ENCODE results near the gene MAPK12.

The MAPK12 gene

DNA sequence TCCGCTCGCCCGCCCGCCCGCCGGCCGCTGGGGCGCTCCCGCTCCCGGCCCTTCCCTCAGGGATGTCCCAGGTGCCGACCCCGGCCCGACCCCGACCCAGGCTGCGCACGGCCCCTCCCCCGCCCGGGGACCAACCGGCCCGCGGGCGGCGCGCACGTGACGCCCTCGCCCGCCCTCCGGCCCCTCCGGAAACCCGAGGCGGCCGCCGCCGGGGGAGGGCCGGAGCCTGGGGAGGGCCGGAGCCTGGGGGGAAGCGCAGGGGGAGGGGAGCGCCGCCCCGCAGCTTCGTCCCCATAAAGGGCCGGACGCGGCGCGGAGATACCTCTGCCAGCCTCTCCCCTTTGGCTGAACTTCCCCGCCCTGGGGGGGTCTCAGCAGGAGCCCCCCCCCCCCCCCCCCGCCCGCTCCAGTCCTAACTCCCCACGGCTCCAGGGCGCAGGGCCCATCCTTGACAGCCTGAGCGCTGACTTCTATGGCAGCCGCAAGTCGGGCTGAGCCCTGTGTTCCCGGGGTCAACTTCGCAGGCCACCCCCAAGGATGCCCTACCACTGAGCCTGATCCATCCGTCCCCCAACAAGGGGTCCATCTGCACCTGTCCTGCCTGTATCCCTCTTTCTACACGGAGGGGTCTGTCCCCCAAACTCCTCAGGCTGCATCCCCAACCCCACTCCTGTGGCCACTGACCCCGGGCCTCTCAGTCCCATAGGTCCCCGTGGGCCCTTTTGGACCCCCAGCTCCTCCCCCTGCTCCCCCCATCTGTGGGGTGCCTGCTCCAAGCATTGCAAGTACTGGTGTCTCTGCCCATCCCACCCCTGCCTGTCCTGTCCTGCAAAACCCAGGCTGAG, at the start of gene MAPK12:
Gene MAPK12 (minus strand): TSS at position 69 of the 845 bp plus-strand sequence. CDS start 174 bp downstream, outside the sequence.
- DNase-seq (ENCODE audit: low spot score), result no peak

DNA sequence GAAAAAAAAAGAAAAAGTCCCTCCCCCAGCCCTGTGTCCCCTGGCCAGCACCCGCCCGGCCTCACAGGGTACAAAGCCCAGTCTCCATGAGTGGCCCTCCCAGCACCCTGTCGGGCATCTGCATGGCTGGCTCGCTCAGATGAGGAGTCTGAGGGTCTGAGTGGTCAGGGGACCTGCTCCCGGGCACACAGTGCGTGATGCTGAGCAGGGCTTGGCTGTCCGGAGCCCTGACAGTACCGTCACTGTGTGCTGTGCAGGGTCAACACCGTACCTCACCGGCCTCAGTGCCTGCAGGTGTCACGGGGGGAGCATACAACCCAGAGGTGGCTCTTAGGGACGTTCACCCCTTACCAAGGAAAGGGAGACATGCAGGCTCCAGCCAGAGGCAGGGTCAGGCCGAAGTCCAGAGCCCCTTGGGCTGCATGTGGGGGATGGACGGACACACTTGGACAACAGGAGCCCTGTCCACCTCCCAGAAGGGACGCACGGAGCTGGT, 49.5 kb upstream of the MAPK12 start:
- DNase-seq (ENCODE audit: low spot score), result no peak

DNA sequence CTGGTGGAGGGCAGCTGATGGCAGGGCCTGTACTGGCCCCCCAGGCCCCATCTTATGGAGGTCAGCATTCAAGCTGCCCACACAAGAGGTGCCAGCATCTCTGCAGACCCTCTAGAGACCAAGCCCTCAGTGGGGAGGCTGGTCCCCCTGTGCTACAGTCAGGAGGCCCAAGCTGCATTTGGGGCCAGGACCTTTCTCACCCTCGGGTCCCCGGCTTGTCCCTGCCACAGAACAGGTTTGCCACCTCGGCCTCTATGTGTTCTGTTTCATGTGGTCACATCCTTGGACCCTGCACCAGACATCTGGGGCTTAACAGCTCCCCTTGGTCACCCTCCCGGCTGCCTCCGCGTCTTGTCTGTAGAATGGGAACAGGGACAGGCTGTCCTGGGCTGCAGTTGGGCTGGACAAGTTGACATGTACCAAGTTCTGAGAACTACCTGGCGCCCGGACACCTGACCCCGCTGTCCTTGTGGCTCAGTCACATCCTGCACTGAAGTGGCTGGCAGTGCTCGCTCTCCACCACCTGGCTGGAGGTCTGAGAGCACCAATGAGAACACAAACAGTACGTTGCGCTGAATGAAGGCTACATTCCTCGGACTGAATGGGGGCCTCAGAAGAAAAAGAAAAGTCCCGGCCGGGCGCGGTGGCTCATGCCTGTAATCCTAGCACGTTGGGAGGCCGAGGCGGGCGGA, 48.7 kb upstream of the MAPK12 start:
- DNase-seq (ENCODE audit: low spot score), result no peak

DNA sequence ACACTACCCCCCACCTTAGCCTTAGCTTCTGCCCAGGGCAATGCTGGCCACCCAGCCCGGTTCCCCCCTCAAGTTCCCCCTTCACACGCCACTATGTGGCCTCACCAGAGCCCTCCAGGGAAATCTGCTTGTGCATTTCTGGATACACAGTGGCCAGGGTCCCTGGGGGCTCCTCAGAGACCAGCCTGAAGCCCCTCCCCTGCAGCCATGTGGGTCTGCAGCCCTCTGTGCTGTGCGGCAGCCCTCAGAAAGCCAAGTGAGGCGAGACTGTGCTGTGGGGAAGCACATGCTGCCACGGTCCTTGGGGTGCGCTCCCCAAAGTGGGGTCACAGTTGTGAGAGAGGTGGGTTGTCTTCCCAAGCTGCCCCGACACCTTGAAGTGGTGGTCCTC, 48.1 kb upstream of the MAPK12 start:
- DNase-seq (ENCODE audit: low spot score), result no peak

DNA sequence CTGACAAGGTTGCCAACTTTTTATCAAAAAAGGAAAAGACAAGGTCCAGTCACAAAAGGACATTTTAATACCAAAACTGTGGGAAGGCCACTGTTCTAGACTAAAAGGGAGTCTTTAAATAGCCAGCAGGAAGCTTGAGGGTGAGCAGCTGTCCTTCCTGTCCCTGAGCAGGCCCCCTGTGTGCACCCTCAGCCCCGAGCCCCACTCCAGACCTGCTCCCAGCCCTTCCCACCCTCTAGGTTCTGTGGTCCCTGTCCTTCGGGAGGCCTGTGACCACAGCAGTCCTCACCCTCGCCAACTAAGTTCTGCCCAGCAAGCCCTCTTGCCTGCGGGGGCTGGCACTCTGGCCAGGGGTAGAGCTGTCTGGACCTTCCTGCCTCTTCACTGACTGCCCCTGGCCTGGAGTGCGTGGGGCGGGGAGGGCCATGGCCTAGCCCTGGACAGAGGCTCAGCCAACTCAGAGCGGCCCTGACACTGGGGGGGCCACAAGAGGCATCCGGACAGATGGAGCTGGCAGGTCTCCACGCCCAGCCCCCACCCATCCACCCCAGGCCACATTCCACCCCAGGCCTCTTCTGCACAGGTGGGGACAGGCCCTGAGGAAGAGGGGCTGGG, 47.6 kb upstream of the MAPK12 start:
- DNase-seq (ENCODE audit: low spot score), result no peak

DNA sequence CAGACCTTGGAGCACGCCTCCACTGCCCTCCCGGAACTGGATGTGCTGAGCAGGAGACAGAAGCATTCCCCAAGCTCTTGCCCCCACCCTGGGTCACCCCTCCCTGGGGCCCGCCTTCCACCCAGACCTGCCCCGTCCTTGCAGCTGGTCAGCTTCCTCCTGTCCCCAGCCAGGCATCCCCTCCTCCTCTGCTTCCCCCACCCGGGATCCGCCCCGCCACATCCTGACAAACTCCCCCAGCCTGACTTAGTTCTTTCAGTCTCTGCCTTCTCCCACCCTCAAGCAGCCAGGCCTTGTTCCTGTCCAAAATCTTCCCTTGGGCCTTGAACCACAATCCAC, 47.1 kb upstream of the MAPK12 start:
- DNase-seq (ENCODE audit: low spot score), result peak; percentile 72

DNA sequence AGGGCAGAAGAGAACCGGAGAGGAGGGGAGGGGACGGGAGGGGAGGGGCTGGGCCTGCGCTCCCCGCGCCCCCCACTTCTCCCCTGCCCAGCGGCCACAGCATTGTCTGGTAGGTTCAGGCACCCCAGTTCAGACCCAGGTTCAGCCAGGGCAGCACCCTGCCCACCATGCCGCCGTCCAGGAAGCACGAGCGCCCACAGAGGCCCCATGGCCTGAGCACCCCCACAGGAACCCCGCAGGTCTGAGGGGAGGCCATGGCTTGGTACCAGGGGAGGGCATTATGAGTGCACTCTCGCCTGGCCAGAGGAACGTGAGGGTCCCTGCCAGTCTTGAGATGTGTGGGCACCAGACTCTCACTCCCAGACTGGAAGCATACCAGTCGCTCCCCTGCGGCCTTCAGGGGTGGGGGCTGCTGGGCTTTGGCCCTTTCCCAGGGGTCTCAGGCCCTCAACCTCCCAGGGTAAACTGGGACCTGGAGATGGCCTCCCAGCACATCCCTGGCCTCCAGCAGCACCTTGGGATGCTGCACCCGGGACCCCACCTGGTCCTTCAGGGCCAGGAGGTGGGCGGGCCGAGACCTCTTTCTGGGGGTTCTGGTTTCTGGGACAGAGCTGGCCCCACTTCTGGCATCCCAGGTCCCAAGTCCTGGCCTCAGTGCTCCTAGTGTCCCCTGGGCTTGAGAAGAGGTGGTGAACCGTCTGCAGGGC, 46.6 kb upstream of the MAPK12 start:
- DNase-seq (ENCODE audit: low spot score), result no peak

DNA sequence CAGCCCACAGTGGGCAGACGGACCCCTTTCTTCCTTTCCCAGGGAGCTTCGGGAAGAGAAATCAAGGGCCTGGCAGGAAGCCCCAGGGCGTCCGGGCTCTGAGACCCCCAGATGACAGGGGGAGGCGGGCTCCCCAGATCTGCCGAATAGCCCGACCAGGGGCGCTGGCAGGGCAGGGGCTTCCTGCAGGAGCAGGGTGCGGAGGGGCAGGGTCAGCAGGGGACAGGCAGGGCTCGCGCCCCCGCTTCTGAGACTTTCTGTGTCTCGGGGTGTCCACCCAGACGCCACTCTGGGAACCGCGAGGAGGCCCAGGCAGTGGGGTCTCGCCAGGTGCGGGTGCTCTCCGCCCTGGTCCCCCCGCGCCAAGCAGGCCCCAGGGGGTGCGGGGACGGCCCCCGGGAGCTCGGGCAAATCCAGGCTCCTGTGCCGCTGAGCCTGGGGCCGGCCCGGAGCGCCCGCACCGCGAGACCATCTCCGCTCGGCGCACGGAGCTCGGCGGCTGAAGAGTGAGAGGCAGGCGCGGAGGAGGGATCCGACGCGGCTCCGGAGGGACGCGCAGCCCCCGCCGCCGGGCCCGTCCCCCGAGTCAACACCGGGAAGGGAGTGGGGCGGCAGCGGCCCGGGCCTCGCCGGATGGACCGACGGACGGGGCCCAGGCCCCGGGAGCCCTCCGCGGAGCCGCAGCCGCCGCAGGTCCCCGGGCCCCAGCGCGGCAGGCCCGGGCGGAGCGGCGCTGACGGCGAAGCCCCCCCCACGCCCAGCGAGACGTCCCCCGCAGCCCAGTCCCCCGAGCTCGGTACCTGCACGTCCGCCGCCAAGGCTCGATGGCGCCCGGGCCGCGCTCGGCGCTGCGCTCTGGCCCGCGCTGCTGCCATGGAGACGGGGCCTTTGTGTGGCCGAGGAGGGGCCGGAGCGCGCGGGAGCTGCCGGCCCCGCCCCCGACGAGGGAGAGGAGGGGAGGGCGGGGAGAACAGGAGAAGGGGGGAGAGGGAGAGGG, 45.6 kb upstream of the MAPK12 start, which contains the start of gene PLXNB2:
Gene PLXNB2 (minus strand): TSS at position 894 of the 997 bp plus-strand sequence. CDS start 17,062 bp downstream, outside the sequence.
- peak; percentile 85 for DNase-seq (ENCODE audit: low spot score)

DNA sequence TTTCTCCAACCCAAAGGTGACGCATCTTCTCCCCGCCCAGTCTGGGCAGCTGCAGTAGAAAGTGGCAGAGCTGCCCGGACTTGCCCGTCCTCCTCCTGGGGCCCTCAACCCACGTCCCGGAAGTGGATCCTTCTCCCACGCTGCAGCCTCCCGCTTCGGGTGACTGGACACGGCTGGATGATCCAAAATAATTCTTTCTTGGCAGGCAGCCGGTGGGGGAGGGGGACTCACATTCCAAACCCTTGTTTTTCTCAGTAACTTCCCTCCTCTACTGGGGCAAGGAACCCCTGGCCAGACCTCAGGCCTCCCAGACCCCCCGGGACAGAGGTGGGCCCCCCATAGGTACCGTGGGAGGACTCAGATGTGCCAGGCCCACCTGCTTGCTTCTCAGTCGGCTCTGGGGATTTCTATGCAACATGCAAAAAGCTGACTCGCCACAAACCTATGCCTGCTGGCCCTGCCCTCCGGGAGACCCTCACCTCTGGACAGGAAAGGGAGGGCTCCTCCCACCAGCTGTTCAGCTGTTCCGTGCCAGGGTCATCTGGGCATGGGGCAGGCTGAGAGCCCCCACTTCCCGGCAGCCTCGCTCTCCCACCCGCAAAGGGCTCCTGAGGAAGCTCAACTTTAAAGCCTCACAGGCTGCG, 44.6 kb upstream of the MAPK12 start:
- no peak for DNase-seq (ENCODE audit: low spot score)

DNA sequence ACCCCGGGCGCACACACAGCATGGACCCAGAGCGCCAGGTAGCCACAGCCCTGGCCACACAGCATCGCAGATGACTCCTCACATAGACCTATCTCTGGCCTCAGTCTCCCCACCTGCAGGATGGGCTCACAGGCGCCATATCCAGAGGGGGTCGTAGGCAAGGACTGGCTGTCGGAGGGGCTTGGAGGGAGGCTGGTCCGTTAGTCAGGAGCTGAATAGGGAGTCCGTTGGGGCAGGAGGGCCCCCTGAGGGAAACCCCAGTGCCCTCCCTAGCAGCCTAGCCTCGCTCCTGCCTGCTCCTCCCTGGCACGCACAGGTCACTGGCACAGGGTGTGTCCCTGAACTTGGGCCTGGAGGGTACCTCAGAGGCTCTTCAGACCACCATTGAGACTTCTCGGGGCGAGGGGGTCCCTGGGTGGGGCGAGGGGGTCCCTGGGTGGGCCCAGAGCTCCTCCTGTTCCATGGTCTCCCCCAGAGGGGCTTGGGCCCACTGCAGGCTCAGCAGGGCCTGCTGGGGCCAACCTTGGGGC, 44.0 kb upstream of the MAPK12 start:
- no peak for DNase-seq (ENCODE audit: low spot score)

DNA sequence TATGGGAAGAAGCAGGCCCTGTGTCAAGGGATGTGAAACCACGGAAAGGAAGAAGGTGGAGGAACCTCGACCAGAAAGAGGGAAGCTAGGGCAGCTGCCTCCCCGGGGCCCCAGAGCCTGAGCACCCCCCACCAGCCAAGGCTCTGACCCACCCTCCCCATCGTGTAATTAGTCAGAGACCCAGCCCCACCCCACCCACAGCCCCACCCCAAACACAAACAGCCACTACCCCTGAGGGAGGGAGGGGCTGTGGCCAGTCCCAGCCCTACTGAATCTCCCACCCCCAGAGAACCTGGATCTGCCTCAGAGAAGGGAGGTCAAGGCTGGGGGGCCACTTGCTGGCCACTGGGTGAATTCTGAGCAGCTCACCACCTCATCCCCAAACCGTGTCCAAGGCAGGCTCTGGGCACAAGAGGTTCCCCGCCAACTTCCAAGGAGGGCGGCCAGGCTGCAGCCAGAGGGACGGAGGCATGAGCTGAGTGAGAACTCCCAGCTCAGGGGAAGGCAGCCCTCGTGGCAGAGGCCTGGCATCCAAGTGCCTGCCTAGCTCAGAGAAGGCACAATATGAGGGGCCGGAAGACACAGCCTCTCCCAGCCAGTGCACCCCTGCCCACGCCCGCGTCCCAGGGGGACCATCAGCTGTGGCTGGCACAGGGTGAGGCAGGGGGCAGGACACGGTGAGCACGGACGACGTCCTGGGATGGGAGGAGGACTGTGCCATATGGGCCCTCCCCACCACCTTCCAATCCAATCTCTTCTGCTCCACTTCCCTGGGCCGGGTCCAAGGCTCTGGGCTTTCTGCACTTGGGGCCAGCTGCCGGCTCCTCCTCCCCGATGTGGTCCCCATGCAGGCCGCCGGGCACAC, 43.3 kb upstream of the MAPK12 start:
- no peak for DNase-seq (ENCODE audit: low spot score)

DNA sequence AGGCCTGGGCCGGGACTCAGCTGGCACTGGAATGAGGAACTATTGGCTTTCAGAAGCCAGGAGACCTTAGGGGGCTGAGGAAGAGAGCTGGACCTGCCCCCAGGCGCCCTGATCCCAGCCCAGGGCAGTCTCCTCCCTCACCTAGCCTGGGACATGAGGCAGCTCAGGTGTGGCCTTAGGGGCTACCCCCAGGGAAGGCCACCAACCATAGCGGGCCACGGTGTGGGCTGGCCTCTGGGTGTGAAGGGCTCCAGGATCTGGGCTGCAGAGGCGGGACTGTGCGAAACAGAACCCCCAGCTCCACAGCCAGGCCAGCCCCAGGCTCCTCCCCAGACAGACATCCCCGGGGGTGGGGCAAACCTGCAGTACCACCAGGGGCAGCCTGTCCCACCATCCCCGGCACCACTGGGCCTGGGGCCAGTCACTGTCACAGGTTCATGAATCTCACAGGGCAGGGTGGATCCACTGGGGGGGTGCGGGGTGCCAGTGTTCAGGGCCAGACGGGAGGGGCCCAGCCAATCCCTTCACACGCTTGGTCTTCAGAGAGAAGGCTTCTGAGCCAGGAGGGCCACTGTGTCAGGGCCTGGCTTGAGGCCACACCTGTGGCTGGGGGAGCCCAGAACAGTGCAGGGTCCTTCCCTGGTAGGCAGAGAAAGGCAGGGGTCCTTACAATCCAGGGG, 42.5 kb upstream of the MAPK12 start:
- DNase-seq (ENCODE audit: low spot score), result no peak

DNA sequence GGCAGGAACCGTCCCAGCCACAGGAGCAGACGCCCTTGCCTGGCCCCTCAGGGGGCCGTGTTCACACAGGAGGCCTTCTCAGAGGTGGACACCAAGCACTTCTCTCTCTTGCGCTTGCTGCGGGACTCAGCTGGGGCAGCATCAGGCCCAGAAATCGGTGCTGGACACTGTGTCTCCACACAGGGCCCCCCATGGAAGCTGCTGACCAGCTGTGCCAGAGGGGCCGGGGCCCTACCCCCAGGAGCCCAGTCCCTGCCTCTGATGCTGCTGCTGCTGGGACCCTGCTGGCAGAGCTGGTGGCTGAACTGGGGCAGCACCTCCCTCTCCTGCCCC, 42.0 kb upstream of the MAPK12 start:
- DNase-seq (ENCODE audit: low spot score), result no peak

DNA sequence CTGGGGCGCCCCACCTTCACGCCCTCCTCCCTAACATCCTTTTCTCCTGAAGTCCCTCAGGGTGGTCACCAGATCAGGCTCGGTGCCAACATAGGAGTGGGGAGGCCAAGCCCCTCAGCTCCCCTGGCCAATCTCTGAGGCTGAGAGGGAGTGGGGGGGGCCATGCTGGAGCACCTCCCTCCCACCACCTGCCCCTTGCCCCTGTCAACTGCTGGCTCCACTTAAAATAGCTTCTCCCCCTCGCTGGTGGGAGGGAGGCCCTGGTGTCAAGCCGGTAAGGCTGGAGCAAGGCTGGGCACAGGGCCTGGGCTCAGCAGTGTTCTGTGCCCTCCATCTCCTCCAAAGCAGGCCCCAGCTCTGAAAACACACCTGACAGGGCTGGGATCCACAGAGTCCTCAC, 41.1 kb upstream of the MAPK12 start:
- no peak for DNase-seq (ENCODE audit: low spot score)

DNA sequence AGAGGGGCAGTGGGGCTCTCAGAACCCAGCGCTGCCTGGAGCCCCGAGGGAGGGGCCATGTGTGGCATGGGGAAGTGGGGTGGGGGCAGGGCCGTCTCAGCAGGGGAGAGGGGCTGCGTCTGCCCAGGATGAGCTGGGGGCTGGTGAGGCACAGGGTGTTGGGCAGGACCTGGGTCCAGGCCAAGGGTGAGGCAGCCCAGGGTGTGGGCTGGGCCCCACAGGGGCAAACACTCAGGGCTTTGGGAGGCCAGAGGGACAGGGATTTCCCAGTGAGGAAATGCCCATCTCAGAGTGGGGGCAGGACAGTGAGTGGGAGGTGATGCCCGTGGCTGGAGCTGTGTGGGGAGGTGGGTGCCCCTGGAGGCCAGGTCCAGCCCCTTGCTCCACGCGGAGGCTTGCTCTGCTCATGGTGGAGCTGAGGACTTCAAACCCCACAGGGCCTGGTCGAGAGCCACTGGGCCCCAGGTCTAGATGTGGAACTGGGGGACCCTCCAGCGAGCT, 40.6 kb upstream of the MAPK12 start:
- DNase-seq (ENCODE audit: low spot score), result no peak

DNA sequence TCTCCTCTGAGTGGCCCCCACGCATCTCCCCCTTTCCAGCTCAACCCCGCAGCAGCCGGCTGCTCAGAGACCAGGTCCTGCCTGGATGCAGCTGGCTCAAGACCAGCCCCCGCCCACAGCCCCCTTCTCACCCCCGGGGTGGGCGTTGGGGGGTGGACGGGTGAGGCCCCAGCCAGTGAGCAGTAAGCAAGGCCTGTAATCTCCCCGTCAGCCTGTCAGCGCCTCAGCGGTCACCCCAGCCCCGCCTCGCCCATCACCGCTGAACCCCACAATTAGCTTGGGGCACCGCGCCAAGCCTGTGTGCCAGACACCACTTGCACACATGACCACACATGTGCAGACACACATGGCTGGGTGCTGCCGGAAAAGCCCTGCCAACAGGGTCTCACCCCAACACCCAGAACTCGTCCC, 40.1 kb upstream of the MAPK12 start:
- DNase-seq (ENCODE audit: low spot score), result no peak

DNA sequence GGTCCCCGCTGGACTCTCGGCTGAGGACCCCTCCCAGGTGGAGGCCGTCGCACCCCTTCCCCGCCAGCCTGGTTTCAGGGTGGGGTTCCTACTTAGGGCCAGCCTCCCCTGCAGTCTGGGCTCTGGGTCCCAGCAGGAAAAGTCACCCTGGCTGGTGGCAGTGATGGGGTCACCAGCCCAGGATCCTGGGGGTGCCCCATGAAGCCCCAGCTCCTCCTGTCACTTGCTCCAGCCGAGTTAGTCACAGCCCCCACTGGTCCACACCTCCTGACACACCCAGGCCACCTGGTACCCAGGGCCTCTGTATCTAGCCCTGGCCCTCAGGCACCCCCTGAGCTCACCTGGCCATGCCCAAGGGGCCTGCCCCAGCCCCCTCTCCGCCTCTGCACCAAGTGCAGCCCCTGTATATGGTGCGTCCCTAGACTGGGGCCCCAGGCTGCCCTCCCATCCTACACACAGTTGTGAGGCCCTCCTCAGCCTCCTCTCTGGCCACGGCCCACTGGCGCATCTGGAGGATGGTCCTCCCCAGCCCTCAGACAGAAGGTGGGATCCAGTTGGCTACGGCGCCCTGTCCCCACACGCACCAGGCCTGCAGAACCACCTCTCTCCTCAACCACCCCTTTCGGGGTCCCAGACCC, 39.3 kb upstream of the MAPK12 start:
- DNase-seq (ENCODE audit: low spot score), result no peak
